Stimulated activated CD8-positive, alpha-beta memory T cell treated with anti-CD3 and anti-CD28 coated beads, Interleukin-12 subunit alpha, Interleukin-12 subunit beta, amount 100 ng/mL, for 4 hours (primary cell): ENCODE data around the gene JMJD1C.

Experiments used
- DNase-seq: peaks from one replicate; pipeline ENCODE4 v3.0.0-alpha.2; 2020; ENCODE audit warnings: low read depth

JMJD1C gene

GRCh38 chr10:63436225-63436624, 29.6 kb downstream of the JMJD1C start:
- no peak for DNase-seq

GRCh38 chr10:63434866-63435854, 30.6 kb downstream of the JMJD1C start:
- DNase-seq = no peak

- DNase-seq = no peak
Observed at GRCh38 chr10:63431962-63432797, 33.6 kb downstream of the JMJD1C start.

- DNase-seq = no peak
Observed at GRCh38 chr10:63430999-63431356, 34.8 kb downstream of the JMJD1C start.

- DNase-seq = no peak
Observed at GRCh38 chr10:63430091-63430998, 35.4 kb downstream of the JMJD1C start.

- no peak for DNase-seq
Observed at GRCh38 chr10:63429281-63429680, 36.5 kb downstream of the JMJD1C start.

GRCh38 chr10:63427013-63427412, 38.8 kb downstream of the JMJD1C start:
- DNase-seq = no peak

- DNase-seq = no peak
Observed at GRCh38 chr10:63425512-63425911, 40.3 kb downstream of the JMJD1C start.

- DNase-seq = no peak
Observed at GRCh38 chr10:63424576-63424975, 41.2 kb downstream of the JMJD1C start.

- no peak for DNase-seq
Observed at GRCh38 chr10:63423494-63423893, 42.3 kb downstream of the JMJD1C start.

- no peak for DNase-seq
Observed at GRCh38 chr10:63421591-63421990, 44.2 kb downstream of the JMJD1C start.

- DNase-seq = no peak
Observed at GRCh38 chr10:63416376-63416775, 49.4 kb downstream of the JMJD1C start.

GRCh38 chr10:63415640-63416244, 50.0 kb downstream of the JMJD1C start:
- no peak for DNase-seq

- DNase-seq = no peak
Observed at GRCh38 chr10:63414481-63415260, 51.1 kb downstream of the JMJD1C start.

- DNase-seq = no peak
Observed at GRCh38 chr10:63413429-63413828, 52.3 kb downstream of the JMJD1C start.

GRCh38 chr10:63412304-63412703, 53.5 kb downstream of the JMJD1C start:
- DNase-seq = no peak

GRCh38 chr10:63410633-63411032, 55.1 kb downstream of the JMJD1C start:
- DNase-seq = no peak

GRCh38 chr10:63409465-63410027, 56.2 kb downstream of the JMJD1C start:
- DNase-seq = no peak

GRCh38 chr10:63407136-63407662, 58.6 kb downstream of the JMJD1C start:
- DNase-seq = no peak

- DNase-seq = no peak
Observed at GRCh38 chr10:63396133-63396761, 69.5 kb downstream of the JMJD1C start.
